ENCODE data around the gene ZNF711. TPM values are rescaled to one million over a fixed set of nuclear protein-coding genes. Genes with fewer than 3 reads are reported as not detected.
"Not testable (repeated sequence)": the region's sequence is repeated elsewhere in the genome, so short reads cannot be mapped to it uniquely, and the experiment has no call there.

The ZNF711 gene
- 0.84 TPM for total RNA-seq
- long read RNA-seq, partial matches to known transcripts, result 1 of 1 reads
- long read RNA-seq, other reads (novel, unspliced or antisense), result 0 of 1 reads

GRCh38 chrX:85243761-85244449 lies at the start of gene ZNF711, which contains the start of gene SATL1:
TSS of gene ZNF711 (plus strand) at chrX:85243991. CDS start at chrX:85247573, 3,582 bp downstream.
TSS of gene SATL1 (minus strand) at chrX:85243779. CDS start at chrX:85108968, 134,811 bp downstream.
- peak; percentile 86 for DNase-seq (ENCODE audit: low spot score)

DNA sequence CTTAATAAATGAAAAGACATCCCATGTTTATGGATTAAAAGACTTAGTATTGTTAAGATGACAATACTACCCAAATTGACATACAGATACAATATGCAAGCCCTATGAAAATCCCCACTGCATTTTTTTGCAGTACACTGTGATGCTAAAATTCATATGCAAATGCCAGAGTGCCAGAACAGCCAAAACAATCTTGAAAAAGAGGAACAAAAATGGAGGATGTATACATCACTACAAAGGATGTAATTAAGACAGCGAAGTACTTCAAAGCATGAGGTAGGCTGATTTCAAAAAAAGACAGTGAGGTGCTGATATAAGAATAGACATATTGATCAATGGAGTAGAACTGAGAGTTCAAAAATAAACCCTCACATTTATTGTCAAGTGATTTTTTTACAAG lies 47.5 kb upstream of the ZNF711 start:
- no peak for DNase-seq (ENCODE audit: low spot score)

DNA sequence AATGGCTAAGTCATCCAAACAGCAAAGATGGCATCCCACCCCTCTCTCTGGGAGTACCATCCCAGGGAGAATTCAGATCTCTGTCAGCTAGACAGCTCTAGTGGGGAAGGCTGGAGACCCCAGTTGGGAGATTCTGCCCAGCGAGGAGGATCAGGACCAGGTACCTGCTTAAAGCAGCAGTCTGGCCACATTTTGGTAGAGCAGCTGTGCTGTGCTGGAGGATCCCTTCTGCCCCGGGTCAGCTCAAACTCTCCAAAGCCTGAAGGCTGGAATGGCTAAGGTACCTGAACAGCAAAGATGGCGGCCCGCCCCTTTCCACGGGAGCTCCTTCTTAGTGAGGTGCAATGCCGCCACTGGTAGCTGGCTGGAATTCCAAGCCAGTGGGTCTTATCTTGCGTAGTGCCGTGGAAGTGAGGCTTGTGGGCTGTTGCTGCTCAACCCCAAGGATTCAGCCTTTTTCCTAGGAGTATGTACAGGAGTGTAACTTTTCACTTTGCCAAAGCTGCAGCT lies 40.3 kb upstream of the ZNF711 start:
- DNase-seq (ENCODE audit: low spot score), result no peak

GRCh38 chrX:85213792-85214530 lies 29.8 kb upstream of the ZNF711 start:
- DNase-seq (ENCODE audit: low spot score), result no peak

GRCh38 chrX:85215946-85216345 lies 27.8 kb upstream of the ZNF711 start:
- no peak for DNase-seq (ENCODE audit: low spot score)

- DNase-seq (ENCODE audit: low spot score), result no peak
Measured at GRCh38 chrX:85221361-85221760, 22.4 kb upstream of the ZNF711 start.

GRCh38 chrX:85223359-85223758 lies 20.4 kb upstream of the ZNF711 start:
- no peak for DNase-seq (ENCODE audit: low spot score)

GRCh38 chrX:85243155-85243554 lies 636 bp upstream of the ZNF711 start:
- DNase-seq (ENCODE audit: low spot score), result no peak

GRCh38 chrX:85244450-85245211 lies 840 bp downstream of the ZNF711 start:
- DNase-seq (ENCODE audit: low spot score), result no peak

- not testable (repeated sequence) for DNase-seq (ENCODE audit: low spot score)
Measured at GRCh38 chrX:85285286-85285685, 41.5 kb downstream of the ZNF711 start.

DNA sequence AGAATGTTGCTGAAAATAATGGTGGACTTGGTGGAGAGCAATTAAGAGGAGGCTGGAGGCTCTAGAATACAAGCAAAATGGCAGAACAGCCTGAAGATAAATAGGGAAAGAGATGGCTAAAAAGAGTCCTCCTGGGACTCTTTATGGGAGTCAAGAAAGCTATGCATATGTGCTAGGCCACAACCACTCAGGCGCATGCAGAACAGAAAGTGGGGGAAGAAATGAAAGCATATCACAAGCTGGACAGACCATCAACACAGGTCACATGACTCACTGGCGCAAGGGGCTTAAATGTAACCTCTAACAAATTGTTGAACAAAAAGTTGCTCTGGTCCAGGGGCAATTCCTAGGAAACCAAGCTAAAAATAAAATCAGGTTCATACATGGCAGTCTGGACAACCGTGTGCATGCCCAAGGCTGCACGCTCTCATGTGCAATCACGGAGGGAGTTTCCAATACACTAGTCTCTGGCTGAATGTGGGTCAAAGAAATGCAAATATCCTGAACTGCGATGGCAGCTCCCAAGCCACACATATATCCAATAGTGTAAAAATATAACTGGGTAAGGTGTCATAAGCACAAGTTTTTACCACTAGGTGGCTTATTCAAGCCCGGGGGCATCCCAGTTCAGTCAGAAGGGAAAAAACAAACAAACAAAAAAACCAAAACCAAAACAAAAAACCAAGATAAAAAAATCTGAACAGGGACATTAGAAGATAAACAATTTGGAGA lies 45.4 kb downstream of the ZNF711 start:
- no peak for DNase-seq (ENCODE audit: low spot score)

DNA sequence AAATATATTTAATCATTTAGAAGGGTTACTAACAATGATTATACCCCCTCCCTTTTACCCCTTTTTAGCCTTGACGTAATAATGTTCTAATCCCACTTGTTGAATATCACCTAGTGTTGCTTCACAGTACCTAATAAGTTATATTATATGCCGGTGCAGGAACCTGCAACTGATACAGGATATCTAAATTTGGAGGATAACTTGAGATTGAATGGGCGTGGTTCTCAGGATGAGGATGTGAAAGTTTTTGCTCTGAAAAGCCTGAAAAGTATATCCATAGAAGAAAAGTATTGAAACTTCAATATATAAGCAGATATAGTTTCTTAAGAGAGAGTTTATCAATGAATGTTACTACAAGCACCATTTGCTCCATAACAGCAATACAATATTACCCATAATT lies 59.8 kb downstream of the ZNF711 start:
- no peak for DNase-seq (ENCODE audit: low spot score)

DNA sequence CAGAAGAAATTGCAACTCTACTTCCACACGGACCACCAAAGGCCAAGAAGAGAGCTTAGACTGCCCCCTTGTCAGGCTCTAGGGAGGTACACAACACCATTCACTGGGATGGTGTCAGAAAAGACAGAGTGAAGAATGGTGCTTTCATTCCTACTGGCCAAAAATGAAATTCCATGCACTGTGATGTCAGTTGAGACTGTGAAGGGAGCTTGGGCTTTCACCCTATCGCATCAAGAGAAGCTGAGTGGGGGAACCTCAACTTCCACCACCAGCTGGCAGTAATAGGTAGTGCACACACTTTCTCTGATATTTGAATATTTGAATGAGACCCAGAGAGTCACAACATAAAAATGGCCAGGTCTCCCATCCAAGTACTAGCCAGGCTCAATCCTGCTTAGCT lies 65.9 kb downstream of the ZNF711 start:
- no peak for DNase-seq (ENCODE audit: low spot score)

DNA sequence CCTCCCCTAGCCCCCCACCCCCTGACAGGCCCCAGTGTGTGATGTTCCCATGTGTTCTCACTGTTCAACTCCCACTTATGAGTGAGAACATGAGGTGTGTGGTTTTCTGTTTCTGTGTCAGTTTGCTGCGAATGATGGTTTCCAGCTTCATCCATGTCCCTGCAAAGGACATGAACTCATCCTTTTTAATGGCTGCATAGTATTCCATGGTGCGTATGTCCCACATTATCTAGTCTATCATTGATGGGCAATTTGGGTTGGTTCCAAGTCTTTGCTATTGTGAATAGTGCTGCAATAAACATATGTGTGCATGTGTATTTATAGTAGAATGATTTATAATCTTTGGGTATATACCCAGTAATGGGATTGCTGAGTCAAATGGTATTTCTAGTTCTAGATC lies 67.6 kb downstream of the ZNF711 start:
- DNase-seq (ENCODE audit: low spot score), result not testable (repeated sequence)

Other genes starting within 250 kb of the ZNF711 start
- gene APOOL, start 240.1 kb upstream of the ZNF711 start, total RNA-seq, result 21.8 TPM
- not detected for gene SATL1, start 212 bp upstream of the ZNF711 start, total RNA-seq
- gene POF1B, start 135.7 kb downstream of the ZNF711 start, total RNA-seq, result 0.32 TPM